Liver (tissue), 3 donors: ENCODE data around the gene METTL25.

ENCODE experiments used
- FOXA1 ChIP-seq: IDR thresholded peaks from 2 replicates; pipeline ENCODE4 v1.6.1; 2016; ENCODE audit warnings: antibody characterized with exemption
- RAD21 ChIP-seq, 2 donors: IDR thresholded peaks; 2 replicates each; pipeline ENCODE4 v1.6.1; 2016; ENCODE audit warnings: antibody characterized with exemption in 2 of 2, mild to moderate bottlenecking in 2 of 2
- SP1 ChIP-seq: IDR thresholded peaks from 2 replicates; pipeline ENCODE4 v1.6.1; 2018; ENCODE audit warnings: antibody characterized with exemption, mild to moderate bottlenecking
- TAF1 ChIP-seq: conservative IDR thresholded peaks from 2 replicates; pipeline ENCODE4 v1.6.1; 2016; ENCODE audit warnings: antibody characterized with exemption, mild to moderate bottlenecking
- TF ChIP-seq, protein P1 (sequence below): fragments of 150-350 bp; IDR thresholded peaks from 2 replicates; pipeline ENCODE4 v1.5.1; 2017; ENCODE audit warnings: improper control_type of control experiment, low read depth, low read length; ENCODE audit not compliant: missing input control
- TF ChIP-seq, protein P2 (sequence below): IDR thresholded peaks from 2 replicates; pipeline ENCODE4 v1.6.1; 2016; ENCODE audit warnings: antibody characterized with exemption, mild to moderate bottlenecking
- TF ChIP-seq, protein P3 (sequence below): IDR thresholded peaks from 2 replicates; pipeline ENCODE4 v1.6.1; 2016; ENCODE audit warnings: antibody characterized with exemption
- donor health status: healthy.
- donor health status: healthy.

DNA sequence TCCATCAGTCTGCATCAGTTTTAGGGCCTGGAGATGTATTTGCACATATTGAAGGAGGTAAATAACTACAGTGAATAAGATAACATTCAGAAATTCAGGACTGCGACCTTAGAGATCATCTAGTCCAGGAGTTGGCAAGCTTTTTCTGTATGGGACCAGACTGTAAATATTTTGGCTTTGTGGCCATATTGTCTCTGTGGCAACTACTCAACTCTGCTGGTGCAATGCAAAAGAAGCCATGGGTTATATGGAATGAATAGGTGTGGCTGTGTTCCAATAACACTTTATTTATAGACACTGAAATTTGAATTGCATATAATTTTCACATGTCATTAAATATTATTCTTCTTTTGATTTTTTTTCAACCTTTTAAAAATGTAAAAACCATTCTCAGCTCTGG, 156.6 kb downstream of the METTL25 start:
- TF ChIP-seq RAD21 (IDR thresholded peaks at IDR 0.05) (no peak), SP1 (no peak), FOXA1 (no peak), TAF1 (no peak)
- TF ChIP-seq, protein P1, sequence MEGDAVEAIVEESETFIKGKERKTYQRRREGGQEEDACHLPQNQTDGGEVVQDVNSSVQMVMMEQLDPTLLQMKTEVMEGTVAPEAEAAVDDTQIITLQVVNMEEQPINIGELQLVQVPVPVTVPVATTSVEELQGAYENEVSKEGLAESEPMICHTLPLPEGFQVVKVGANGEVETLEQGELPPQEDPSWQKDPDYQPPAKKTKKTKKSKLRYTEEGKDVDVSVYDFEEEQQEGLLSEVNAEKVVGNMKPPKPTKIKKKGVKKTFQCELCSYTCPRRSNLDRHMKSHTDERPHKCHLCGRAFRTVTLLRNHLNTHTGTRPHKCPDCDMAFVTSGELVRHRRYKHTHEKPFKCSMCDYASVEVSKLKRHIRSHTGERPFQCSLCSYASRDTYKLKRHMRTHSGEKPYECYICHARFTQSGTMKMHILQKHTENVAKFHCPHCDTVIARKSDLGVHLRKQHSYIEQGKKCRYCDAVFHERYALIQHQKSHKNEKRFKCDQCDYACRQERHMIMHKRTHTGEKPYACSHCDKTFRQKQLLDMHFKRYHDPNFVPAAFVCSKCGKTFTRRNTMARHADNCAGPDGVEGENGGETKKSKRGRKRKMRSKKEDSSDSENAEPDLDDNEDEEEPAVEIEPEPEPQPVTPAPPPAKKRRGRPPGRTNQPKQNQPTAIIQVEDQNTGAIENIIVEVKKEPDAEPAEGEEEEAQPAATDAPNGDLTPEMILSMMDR: no peak
- TF ChIP-seq, protein P2, sequence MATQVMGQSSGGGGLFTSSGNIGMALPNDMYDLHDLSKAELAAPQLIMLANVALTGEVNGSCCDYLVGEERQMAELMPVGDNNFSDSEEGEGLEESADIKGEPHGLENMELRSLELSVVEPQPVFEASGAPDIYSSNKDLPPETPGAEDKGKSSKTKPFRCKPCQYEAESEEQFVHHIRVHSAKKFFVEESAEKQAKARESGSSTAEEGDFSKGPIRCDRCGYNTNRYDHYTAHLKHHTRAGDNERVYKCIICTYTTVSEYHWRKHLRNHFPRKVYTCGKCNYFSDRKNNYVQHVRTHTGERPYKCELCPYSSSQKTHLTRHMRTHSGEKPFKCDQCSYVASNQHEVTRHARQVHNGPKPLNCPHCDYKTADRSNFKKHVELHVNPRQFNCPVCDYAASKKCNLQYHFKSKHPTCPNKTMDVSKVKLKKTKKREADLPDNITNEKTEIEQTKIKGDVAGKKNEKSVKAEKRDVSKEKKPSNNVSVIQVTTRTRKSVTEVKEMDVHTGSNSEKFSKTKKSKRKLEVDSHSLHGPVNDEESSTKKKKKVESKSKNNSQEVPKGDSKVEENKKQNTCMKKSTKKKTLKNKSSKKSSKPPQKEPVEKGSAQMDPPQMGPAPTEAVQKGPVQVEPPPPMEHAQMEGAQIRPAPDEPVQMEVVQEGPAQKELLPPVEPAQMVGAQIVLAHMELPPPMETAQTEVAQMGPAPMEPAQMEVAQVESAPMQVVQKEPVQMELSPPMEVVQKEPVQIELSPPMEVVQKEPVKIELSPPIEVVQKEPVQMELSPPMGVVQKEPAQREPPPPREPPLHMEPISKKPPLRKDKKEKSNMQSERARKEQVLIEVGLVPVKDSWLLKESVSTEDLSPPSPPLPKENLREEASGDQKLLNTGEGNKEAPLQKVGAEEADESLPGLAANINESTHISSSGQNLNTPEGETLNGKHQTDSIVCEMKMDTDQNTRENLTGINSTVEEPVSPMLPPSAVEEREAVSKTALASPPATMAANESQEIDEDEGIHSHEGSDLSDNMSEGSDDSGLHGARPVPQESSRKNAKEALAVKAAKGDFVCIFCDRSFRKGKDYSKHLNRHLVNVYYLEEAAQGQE: no peak
- TF ChIP-seq, protein P3, sequence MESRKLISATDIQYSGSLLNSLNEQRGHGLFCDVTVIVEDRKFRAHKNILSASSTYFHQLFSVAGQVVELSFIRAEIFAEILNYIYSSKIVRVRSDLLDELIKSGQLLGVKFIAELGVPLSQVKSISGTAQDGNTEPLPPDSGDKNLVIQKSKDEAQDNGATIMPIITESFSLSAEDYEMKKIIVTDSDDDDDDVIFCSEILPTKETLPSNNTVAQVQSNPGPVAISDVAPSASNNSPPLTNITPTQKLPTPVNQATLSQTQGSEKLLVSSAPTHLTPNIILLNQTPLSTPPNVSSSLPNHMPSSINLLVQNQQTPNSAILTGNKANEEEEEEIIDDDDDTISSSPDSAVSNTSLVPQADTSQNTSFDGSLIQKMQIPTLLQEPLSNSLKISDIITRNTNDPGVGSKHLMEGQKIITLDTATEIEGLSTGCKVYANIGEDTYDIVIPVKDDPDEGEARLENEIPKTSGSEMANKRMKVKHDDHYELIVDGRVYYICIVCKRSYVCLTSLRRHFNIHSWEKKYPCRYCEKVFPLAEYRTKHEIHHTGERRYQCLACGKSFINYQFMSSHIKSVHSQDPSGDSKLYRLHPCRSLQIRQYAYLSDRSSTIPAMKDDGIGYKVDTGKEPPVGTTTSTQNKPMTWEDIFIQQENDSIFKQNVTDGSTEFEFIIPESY: no peak
